Caco-2 (cell line): ENCODE data around the gene CCDC85C. TPM values are rescaled to one million over a fixed set of nuclear protein-coding genes. Genes with fewer than 3 reads are reported as not detected.
A peak's percentile ranks its signal among the peaks of the same experiment; 100 is the strongest.

Experiments used
- BruUV-seq: library from RNA; stranded (reverse); fragments of 400-500 nt; replicated peaks from 2 replicates; lab custom pipeline; 2021; lab: Mats Ljungman, UMichigan
- CTCF ChIA-PET: fragments of 300-600 bp; sonication (Branson Sonifier 250); formaldehyde crosslinking; loops from one replicate; lab custom pipeline; 2022; ENCODE audit warnings: antibody characterized with exemption; lab: Charles Lee
- POLR2A ChIA-PET: fragments of 300-600 bp; sonication (Branson Sonifier 250); formaldehyde crosslinking; loops from one replicate; lab custom pipeline; 2022; ENCODE audit warnings: antibody characterized with exemption; lab: Charles Lee
- DNase-seq, 2 experiments: peaks; one replicate each; pipeline versions ENCODE4 v3.0.0 to v3.0.0-alpha.2; 2020 to 2022
- H3K27me3 ChIP-seq: replicated peaks from 2 replicates; pipeline ENCODE4 v1.6.0; 2011; ENCODE audit warnings: low read length; ENCODE audit not compliant: control insufficient read depth, insufficient read depth
- H3K36me3 ChIP-seq: 2 replicates; pipeline ENCODE4 v1.5.1; 2011; ENCODE audit warnings: low read length; ENCODE audit not compliant: control insufficient read depth, insufficient read depth
- H3K4me1 ChIP-seq: fragments of 250-450 bp; sonication (Bioruptor Pico); 2 replicates; pipeline ENCODE4 v1.5.1; 2020; ENCODE audit warnings: mild to moderate bottlenecking
- H3K4me3 ChIP-seq: 2 replicates; pipeline ENCODE4 v1.5.1; 2011; ENCODE audit warnings: low read depth, mild to moderate bottlenecking, control low read depth, low read length
- H3K9me3 ChIP-seq: fragments of 250-450 bp; sonication (Bioruptor Pico); 2 replicates; pipeline ENCODE4 v1.5.1; 2020; ENCODE audit warnings: mild to moderate bottlenecking, moderate library complexity
- H3K27ac Mint-ChIP-seq: one replicate; pipeline ENCODE4 v1.8.0; 2022; ENCODE audit warnings: mixed read lengths; ENCODE audit not compliant: unreplicated experiment
- H3K27me3 Mint-ChIP-seq: one replicate; pipeline ENCODE4 v1.8.0; 2022; ENCODE audit warnings: mixed read lengths; ENCODE audit not compliant: insufficient read depth, unreplicated experiment
- H3K36me3 Mint-ChIP-seq: one replicate; pipeline ENCODE4 v1.8.0; 2022; ENCODE audit warnings: mild to moderate bottlenecking, mixed read lengths; ENCODE audit not compliant: insufficient read depth, unreplicated experiment
- H3K4me1 Mint-ChIP-seq: one replicate; pipeline ENCODE4 v1.8.0; 2022; ENCODE audit warnings: low read depth, mixed read lengths; ENCODE audit not compliant: unreplicated experiment
- H3K4me3 Mint-ChIP-seq: one replicate; pipeline ENCODE4 v1.8.0; 2022; ENCODE audit warnings: mild to moderate bottlenecking, moderate library complexity, mixed read lengths; ENCODE audit not compliant: unreplicated experiment
- H3K9me3 Mint-ChIP-seq: one replicate; pipeline ENCODE4 v1.8.0; 2022; ENCODE audit warnings: mixed read lengths; ENCODE audit not compliant: unreplicated experiment
- intact Hi-C: fragments of 100-400 bp; cut with micrococcal nuclease; formaldehyde crosslinking; loops from one replicate; pipeline ENCODE4 v1.10.0; 2022; ENCODE audit not compliant: unreplicated experiment
- total RNA-seq: library from RNA; stranded (reverse); gene quantifications from 2 replicates; pipeline ENCODE4 v1.2.3, GENCODE V29; 2022
- TF ChIP-seq, protein P1 (sequence below), 2 experiments: fragments of 200-600 bp in 1 of 2; IDR thresholded peaks; 1 replicate in 1 of 2; 2 replicates in 1 of 2; pipeline versions ENCODE4 v1.5.1 to v1.8.0; 2011 to 2022; ENCODE audit warnings: antibody characterized with exemption in 1 of 2, control low read depth in 1 of 2, inconsistent platforms in 1 of 2, low read depth in 1 of 2, low read length in 1 of 2, mild to moderate bottlenecking in 1 of 2, moderate library complexity in 1 of 2; ENCODE audit not compliant: insufficient read depth in 1 of 2, severe bottlenecking in 1 of 2, unreplicated experiment in 1 of 2

Gene CCDC85C
- total RNA-seq, 1 experiment from 2014 or later = 76.2 TPM

DNA sequence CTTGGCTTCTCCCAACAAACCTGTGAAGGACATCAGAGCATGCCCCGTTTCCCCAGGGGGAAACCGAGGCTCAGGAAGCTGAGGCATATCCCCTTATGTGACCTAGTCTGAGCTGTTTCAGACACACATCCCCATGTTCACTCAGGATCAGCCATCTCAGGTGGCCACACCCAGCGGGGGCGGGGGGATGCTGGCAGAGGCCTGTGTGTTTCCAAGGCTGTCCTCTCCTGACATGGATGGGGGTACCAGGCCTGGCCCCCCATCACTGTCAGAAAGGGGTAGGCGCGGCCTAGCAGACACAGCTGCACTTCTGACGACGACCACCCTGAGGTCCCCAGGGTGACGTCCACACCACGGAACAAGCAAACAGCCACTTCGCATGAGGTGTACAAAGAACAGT is 22.1 kb downstream of the CCDC85C start:
- no peak for DNase-seq
- ChIA-PET POLR2A (no interaction called here), CTCF (no interaction called here)
- Mint-ChIP-seq H3K27me3 (no peaks in the 10 kb centered on the region), H3K27ac (no peak overlapping the region), H3K4me1 (peaks cover 39% of the 10 kb centered on the region), H3K36me3 (peaks cover 40% of the 10 kb centered on the region), H3K4me3 (no peak overlapping the region), H3K9me3 (no peaks in the 10 kb centered on the region)
- H3K9me3 ChIP-seq = no peaks in the 10 kb centered on the region
- BruUV-seq = no TSS peak
- intact Hi-C loops = no loop called here
- H3K4me3 ChIP-seq = no peak overlapping the region
- no peaks in the 10 kb centered on the region for H3K27me3 ChIP-seq
- TF ChIP-seq, protein P1, sequence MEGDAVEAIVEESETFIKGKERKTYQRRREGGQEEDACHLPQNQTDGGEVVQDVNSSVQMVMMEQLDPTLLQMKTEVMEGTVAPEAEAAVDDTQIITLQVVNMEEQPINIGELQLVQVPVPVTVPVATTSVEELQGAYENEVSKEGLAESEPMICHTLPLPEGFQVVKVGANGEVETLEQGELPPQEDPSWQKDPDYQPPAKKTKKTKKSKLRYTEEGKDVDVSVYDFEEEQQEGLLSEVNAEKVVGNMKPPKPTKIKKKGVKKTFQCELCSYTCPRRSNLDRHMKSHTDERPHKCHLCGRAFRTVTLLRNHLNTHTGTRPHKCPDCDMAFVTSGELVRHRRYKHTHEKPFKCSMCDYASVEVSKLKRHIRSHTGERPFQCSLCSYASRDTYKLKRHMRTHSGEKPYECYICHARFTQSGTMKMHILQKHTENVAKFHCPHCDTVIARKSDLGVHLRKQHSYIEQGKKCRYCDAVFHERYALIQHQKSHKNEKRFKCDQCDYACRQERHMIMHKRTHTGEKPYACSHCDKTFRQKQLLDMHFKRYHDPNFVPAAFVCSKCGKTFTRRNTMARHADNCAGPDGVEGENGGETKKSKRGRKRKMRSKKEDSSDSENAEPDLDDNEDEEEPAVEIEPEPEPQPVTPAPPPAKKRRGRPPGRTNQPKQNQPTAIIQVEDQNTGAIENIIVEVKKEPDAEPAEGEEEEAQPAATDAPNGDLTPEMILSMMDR (IDR thresholded peaks at IDR 0.05; ENCODE audit: insufficient read depth in 1 of 2, low read depth in 1 of 2, low read length in 1 of 2, severe bottlenecking in 1 of 2, unreplicated experiment in 1 of 2) = no peak
- H3K4me1 ChIP-seq = peaks cover 33% of the 10 kb centered on the region
- no peaks in the 10 kb centered on the region; the same call in 1 of the 2 replicates for H3K36me3 ChIP-seq

DNA sequence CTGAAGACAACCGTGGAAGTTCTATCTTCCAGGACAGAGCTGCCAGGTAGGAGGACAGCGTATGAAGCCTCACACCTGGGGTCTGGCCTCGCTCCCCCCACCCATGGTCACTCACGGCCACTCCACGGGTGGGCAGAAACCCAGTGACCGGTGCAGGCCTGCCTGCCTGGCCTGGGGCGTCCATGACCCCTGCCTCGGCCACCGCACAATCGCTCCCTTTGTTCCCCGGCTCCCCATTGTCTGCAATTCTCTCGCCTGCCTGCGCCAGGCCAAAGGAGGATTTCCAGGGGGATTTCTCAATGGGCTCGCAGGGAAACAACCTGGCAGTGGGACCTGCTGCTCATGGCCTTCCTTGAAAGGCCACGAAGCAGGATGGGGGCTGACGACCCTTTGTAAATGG is 22.6 kb downstream of the CCDC85C start:
- no peak for DNase-seq
- H3K4me1 ChIP-seq = peaks cover 39% of the 10 kb centered on the region
- peaks cover 41% of the 10 kb centered on the region for H3K4me1 Mint-ChIP-seq
- H3K4me3 ChIP-seq = no peak overlapping the region
- H3K9me3 ChIP-seq = no peaks in the 10 kb centered on the region
- TF ChIP-seq, protein P1 (IDR thresholded peaks at IDR 0.05; ENCODE audit: insufficient read depth in 1 of 2, low read depth in 1 of 2, low read length in 1 of 2, severe bottlenecking in 1 of 2, unreplicated experiment in 1 of 2) = no peak
- no peak overlapping the region for H3K4me3 Mint-ChIP-seq
- BruUV-seq = no TSS peak
- H3K36me3 ChIP-seq = no peaks in the 10 kb centered on the region; the same call in 1 of the 2 replicates
- H3K27ac Mint-ChIP-seq = no peak overlapping the region
- H3K36me3 Mint-ChIP-seq = peaks cover 40% of the 10 kb centered on the region
- POLR2A ChIA-PET = no interaction called here
- intact Hi-C loops = no loop called here
- no peaks in the 10 kb centered on the region for H3K9me3 Mint-ChIP-seq
- CTCF ChIA-PET = no interaction called here
- H3K27me3 ChIP-seq = no peaks in the 10 kb centered on the region
- no peaks in the 10 kb centered on the region for H3K27me3 Mint-ChIP-seq

DNA sequence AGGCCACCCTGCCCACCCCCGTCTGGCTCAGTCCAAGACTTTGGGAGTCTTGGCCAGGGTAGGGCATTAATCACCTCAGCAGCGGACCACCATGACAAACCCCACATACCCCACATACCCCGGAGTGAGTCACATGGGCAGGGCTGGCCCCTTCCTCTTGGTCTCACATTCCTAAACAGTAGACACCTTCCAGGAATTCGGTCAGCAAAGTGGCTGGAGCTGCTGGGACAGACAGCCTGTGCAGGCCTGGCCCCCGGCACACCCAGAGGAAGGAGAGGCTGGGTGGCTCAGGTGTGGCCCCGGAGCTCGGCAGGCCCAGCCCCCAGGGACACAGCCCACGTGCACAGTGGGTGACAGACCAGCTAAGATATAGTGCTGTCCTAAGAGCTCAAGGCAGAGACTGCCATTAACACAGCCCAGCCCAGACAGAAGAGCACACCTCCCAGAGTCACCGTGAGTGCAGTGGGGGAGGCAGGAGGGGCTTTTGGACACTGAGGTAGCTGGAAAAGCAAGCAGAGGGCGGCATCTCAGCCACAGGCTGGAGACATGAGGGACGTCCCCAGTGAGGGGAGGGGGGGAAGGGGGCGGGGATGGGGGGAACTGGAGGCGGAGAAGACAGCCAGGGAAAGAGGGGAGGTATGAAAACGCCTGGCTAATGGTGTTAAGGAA is 24.0 kb downstream of the CCDC85C start:
- H3K4me3 ChIP-seq = 0 out of 2 replicates have a peak overlapping the region, but pooled peaks have one; percentile 13

More for the DNA sequence above, 24.0 kb downstream of the CCDC85C start:
- TF ChIP-seq, protein P1 (IDR thresholded peaks at IDR 0.05; ENCODE audit: insufficient read depth in 1 of 2, low read depth in 1 of 2, low read length in 1 of 2, severe bottlenecking in 1 of 2, unreplicated experiment in 1 of 2) = no peak
- Histone ChIP-seq H3K36me3 (no peaks in the 10 kb centered on the region; the same call in 1 of the 2 replicates), H3K4me1 (peaks cover 52% of the 10 kb centered on the region), H3K27me3 (no peaks in the 10 kb centered on the region), H3K9me3 (no peaks in the 10 kb centered on the region)
- H3K27me3 Mint-ChIP-seq = no peaks in the 10 kb centered on the region
- peaks cover 48% of the 10 kb centered on the region for H3K4me1 Mint-ChIP-seq
- POLR2A ChIA-PET = interaction anchor here (0.8 to 1.3 kb wide), 4 partner anchors 19 to 99 kb away, joined by 3 to 9 read pairs (median 6); partner anchors contain the start of genes CCDC85C, CCNK and SETD3
- peaks cover 45% of the 10 kb centered on the region for H3K36me3 Mint-ChIP-seq
- DNase-seq = peak; percentile 85 to 91
- peak overlapping the region; percentile 78 for H3K4me3 Mint-ChIP-seq
- no peaks in the 10 kb centered on the region for H3K9me3 Mint-ChIP-seq
- intact Hi-C loops = loop anchor here (1.0 to 5.0 kb wide), 4 partner anchors 16 to 57 kb away; no protein-coding TSS in a partner anchor
- CTCF ChIA-PET = interaction anchor here (0.8 to 1.2 kb wide), 2 partner anchors 16 to 23 kb away, joined by 3 to 4 read pairs; no protein-coding TSS in a partner anchor
- no TSS peak for BruUV-seq
- H3K27ac Mint-ChIP-seq = peak overlapping the region; percentile 90
